NB4 (cell line): ENCODE measurements around the gene ENTPD1.

ENCODE experiments used
- CTCF ChIP-seq: IDR thresholded peaks from one replicate; pipeline ENCODE4 v1.5.1; 2012; ENCODE audit warnings: low read depth, low read length
- MAX ChIP-seq: IDR thresholded peaks from 2 replicates; pipeline ENCODE4 v1.6.1; 2011; ENCODE audit warnings: low read depth, low read length
- MYC ChIP-seq: IDR thresholded peaks from 2 replicates; pipeline ENCODE4 v1.6.1; 2011; ENCODE audit warnings: low read depth, low read length
- POLR2A ChIP-seq: IDR thresholded peaks from 2 replicates; pipeline ENCODE4 v1.6.1; 2011; ENCODE audit warnings: mild to moderate bottlenecking; ENCODE audit not compliant: insufficient read length; ENCODE audit errors: extremely low read depth

- TF ChIP-seq CTCF, result no peak
- TF ChIP-seq POLR2A, result no peak
- no peak for TF ChIP-seq MAX
- TF ChIP-seq MYC, result no peak
These were observed 117.2 kb downstream of the ENTPD1 start for GRCh38 chr10:95873139-95873538.
